Mesodermal cell (in vitro differentiated cells): ENCODE data around the gene PLCXD3.
"Not testable (repeated sequence)": the region's sequence is repeated elsewhere in the genome, so short reads cannot be mapped to it uniquely, and the experiment has no call there.

ENCODE experiments used
- H3K27ac ChIP-seq: 2 replicates; pipeline ENCODE4 v1.7.0; 2013; ENCODE audit warnings: mild to moderate bottlenecking, low read depth, low read length, moderate library complexity; ENCODE audit not compliant: severe bottlenecking
- H3K36me3 ChIP-seq: 2 replicates; pipeline ENCODE4 v1.7.1; 2013; ENCODE audit warnings: mild to moderate bottlenecking, low read length, moderate library complexity; ENCODE audit not compliant: control insufficient read depth, insufficient read depth
- H3K4me1 ChIP-seq: one replicate; pipeline ENCODE4 v1.7.1; 2013; ENCODE audit warnings: mild to moderate bottlenecking, low read length; ENCODE audit not compliant: insufficient read depth, control insufficient read depth, poor library complexity, severe bottlenecking
- H3K4me3 ChIP-seq: 2 replicates; pipeline ENCODE4 v1.7.0; 2013; ENCODE audit warnings: low read length, control low read depth, mild to moderate bottlenecking; ENCODE audit not compliant: insufficient read depth, poor library complexity, severe bottlenecking; ENCODE audit errors: extremely low read depth
- H3K9me3 ChIP-seq: 2 replicates; pipeline ENCODE4 v1.7.1; 2013; ENCODE audit warnings: mild to moderate bottlenecking, low read length, moderate library complexity; ENCODE audit not compliant: control insufficient read depth
- WGBS, 2 experiments: methylation state at CpG; one replicate each; pipeline ENCODE4 v1.1.5; 2013; ENCODE audit warnings: missing lambda C conversion rate in 2 of 2; ENCODE audit not compliant: insufficient coverage in 2 of 2; 5-methylcytosine and 5-hydroxymethylcytosine counted together

PLCXD3 gene

DNA sequence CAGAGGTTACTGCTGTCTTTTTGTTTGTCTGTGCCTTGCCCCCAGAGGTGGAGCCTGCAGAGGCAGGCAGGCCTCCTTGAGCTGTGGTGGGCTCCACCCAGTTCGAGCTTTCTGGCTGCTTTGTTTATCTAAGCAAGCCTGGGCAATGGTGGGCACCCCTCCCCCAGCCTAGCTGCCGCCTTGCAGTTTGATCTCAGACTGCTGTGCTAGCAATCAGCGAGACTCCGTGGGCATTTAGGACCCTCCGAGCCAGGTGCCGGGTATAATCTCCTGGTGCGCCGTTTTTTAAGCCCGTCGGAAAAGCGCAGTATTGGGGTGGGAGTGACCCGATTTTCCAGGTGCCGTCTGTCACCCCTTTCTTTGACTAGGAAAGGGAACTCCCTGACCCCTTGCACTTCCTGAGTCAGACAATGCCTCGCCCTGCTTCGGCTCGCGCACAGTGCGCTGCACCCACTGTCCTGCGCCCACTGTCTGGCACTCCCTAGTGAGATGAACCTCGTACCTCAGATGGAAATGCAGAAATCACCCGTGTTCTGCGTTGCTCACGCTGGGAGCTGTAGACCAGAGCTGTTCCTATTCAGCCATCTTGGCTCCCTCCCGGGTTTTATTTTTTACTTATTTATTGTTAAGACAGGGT lies 16.8 kb downstream of the PLCXD3 start:
- not testable (repeated sequence) for H3K4me3 ChIP-seq, H3K9me3 ChIP-seq
- WGBS, 2 experiments: 85 to 88% methylated on average over 20 to 21 of the region's 24 CpGs

DNA sequence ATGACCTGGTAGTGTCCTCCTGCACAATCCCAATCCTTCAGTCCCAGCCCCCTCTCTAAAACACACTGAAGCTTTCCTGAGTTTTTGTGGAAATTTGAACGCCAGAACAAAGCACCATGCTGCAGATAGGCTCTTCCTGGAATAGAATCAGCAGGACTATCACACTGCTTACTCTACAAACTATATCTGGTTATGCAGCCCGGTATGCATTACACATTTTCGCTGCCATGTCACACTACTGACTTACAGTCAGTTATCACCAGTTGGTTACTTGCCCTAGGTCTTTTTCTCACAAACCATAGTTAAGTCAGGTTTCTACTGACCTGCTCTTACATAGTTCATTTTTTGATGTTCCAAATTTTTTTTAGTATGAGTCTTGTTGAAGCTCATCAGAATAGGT lies 24.9 kb downstream of the PLCXD3 start:
- WGBS, 2 experiments: 92 to 100% methylated on average over 3 of the region's 3 CpGs
- Histone ChIP-seq H3K27ac (no peak overlapping the region), H3K4me1 (no peaks in the 10 kb centered on the region), H3K36me3 (no peaks in the 10 kb centered on the region), H3K4me3 (no peak overlapping the region), H3K9me3 (no peaks in the 10 kb centered on the region)

More for the DNA sequence above, 16.8 kb downstream of the PLCXD3 start:
- H3K4me1 ChIP-seq, H3K27ac ChIP-seq, H3K36me3 ChIP-seq: not testable (repeated sequence)

DNA sequence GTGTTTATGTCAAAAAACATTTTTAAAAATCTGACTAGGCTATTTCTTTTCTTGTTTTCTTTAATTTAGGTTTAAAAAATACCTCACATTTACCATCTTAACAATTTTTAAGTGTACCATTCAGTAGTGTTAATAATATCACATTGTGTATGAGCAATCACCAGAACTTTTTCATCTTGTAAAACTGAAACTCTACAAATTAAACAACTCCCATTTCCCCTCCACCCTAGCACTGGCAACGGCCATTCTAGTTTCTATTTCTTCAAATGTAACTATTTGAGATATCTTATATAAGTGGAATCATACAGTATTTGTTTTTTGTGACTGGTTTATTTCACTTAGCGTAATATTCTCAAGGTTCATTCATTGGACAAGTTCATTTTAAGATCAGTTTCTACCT lies 27.7 kb downstream of the PLCXD3 start:
- Histone ChIP-seq H3K36me3 (no peaks in the 10 kb centered on the region), H3K4me1 (no peaks in the 10 kb centered on the region), H3K9me3 (no peaks in the 10 kb centered on the region), H3K4me3 (no peak overlapping the region), H3K27ac (no peak overlapping the region)
- WGBS, 2 experiments: no CpG with 5 or more reads among the region's 2 CpGs

DNA sequence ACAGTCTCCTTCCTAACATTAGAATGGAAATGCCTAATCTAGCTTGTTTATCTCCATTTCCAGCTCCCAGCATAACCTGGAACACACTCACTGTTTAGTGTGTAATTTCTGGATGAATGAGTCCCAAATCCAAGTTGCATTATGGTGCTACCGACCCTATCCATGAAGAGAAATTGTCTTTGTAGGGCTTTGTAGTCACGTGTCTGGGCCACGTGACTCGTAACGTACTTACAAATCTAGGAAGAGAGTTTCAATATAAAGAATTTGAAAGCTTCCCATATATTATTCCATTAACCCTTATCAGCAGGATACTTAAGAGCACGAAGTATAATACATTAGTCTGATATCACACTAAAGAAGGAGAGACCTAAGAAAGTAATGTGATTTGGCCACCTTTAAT lies 28.2 kb downstream of the PLCXD3 start:
- no peaks in the 10 kb centered on the region for H3K9me3 ChIP-seq
- H3K27ac ChIP-seq: no peak overlapping the region
- no peaks in the 10 kb centered on the region for H3K36me3 ChIP-seq
- no peaks in the 10 kb centered on the region for H3K4me1 ChIP-seq
- no peak overlapping the region for H3K4me3 ChIP-seq
- WGBS, 2 experiments: 100% methylated on average over 2 of the region's 6 CpGs; no CpG with 5 or more reads in 1 of the 2 experiments

DNA sequence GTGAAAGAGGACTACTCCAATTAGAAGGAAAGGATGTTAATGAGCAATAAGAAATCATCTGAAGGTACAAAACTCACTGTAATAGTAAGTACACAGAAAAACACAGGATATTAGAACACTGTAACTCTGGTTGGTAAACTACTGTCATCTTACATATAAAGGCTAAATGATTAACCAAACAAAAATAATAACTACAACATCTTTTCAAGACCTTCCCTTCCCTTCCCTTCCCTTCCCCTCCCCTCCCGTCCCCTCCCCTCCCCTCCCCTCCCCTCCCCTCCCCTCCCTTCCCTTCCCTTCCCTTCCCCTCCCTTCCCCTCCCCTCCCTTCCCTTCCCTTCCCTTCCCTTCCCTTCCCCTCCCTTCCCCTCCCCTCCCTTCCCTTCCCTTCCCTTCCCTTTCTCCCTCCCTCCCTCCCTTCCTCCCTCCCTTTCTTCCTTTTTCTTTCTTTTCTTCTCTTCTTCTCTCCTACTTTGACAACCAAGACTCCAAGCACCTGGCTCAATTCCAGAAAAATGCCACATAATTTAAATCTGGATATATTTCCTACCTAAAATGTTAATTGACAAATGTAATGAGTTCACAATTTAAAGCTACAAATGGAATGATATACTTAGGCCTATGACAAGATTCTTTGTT lies 38.7 kb downstream of the PLCXD3 start:
- peaks cover 21% of the 10 kb centered on the region for H3K9me3 ChIP-seq
- not testable (repeated sequence) for H3K27ac ChIP-seq, H3K4me1 ChIP-seq, H3K4me3 ChIP-seq, H3K36me3 ChIP-seq
- no CpG with 5 or more reads among the region's 1 CpG for WGBS, 2 experiments

DNA sequence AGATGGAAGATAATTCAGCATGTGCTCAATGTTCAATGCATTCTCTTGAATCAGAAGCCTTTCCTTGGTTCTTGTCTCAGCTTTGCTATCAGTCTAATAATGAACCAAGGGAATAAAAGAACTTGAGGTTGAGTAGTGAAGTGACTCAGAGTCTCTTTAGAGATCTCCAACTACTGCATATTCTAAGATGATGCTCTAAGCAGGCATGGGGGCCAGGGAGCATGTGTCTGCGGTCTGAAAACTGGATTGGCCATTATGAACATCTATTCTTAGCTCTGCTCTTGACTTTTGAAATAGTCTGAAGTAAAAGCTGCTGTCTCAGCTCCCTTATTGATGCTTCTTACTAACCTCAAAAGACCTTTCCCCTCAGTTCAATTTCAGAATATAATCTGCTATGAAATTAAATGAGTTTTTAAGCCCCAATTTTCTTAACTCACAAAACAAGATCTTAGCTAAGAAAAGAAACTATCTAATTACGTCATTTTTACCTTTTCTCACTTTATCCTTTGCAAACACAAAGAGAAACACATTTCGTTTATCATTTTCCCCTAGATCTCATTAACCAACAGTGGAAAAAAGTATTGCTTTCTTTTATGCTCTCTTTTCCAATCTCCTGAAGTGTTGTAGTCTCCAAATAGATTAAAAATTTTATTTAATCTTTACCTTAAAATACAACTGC lies 44.8 kb downstream of the PLCXD3 start:
- Histone ChIP-seq H3K36me3 (no peaks in the 10 kb centered on the region), H3K4me1 (no peaks in the 10 kb centered on the region), H3K27ac (no peak overlapping the region), H3K4me3 (no peak overlapping the region), H3K9me3 (no peaks in the 10 kb centered on the region)
- 80 to 86% methylated on average over 2 to 3 of the region's 3 CpGs for WGBS, 2 experiments

DNA sequence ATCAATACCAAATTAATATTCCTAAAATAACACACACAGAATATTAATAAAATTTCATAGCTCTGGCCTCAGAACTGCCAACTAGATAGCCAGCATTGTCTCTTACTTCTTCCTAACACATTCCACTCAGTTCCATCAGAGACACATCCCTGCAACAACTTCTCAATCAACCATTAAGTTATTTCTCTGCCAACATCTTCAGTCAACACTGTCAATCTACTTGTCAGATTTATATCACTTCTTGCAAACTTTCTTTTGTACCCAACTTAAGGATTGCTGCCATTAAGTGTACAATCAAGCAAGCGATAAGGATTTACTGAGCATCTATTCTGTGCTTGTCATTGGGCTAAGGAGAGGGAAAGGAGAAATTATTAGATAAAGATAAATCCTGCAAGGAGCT lies 50.8 kb downstream of the PLCXD3 start:
- H3K9me3 ChIP-seq: no peaks in the 10 kb centered on the region
- no CpG with 5 or more reads among the region's 1 CpG for WGBS, 2 experiments
- H3K4me1 ChIP-seq: no peaks in the 10 kb centered on the region
- H3K27ac ChIP-seq: no peak overlapping the region
- H3K4me3 ChIP-seq: no peak overlapping the region
- no peaks in the 10 kb centered on the region for H3K36me3 ChIP-seq

DNA sequence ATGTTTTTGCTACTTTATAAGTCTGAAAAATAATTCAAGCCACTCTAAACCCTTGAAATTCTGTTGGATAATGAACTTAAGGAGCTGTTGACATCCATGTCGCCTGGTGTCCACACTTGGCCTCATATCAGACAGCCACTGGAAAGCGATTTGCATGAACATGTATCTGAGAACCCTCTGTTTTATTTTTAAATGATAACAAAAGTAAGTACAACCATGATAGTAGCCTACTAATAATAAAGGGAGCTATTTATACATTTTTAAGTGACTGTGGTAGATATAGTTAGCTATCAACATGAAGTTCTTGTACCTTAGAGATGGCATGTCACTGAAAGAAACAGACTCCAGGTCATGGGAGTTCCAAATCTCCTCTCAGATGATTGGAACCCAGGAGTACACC lies 53.3 kb downstream of the PLCXD3 start:
- no peaks in the 10 kb centered on the region for H3K36me3 ChIP-seq
- no peaks in the 10 kb centered on the region for H3K9me3 ChIP-seq
- no peaks in the 10 kb centered on the region for H3K4me1 ChIP-seq
- no peak overlapping the region for H3K27ac ChIP-seq
- WGBS, 2 experiments: 100% methylated on average over 1 of the region's 2 CpGs; no CpG with 5 or more reads in 1 of the 2 experiments
- H3K4me3 ChIP-seq: no peak overlapping the region

DNA sequence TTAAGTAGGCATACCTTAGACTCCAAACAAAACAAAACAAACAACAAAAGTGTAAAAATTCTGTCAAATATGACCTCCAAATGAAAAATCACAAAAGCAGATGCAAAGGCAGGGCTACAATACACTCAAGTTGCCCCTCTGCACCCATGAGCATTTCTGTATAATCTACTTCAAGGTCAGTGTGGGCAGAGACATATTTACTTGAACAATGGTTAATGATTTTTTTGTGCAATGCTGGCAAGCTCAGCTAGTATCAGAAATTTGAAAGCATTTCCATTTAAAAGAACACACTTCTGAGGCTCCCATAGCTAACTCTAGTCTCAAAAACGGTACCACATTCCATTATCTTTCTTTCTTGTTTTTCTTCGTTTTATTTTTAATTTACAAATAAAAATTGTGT lies 57.9 kb downstream of the PLCXD3 start:
- H3K4me3 ChIP-seq: no peak overlapping the region
- H3K27ac ChIP-seq: no peak overlapping the region
- no CpG with 5 or more reads among the region's 2 CpGs for WGBS, 2 experiments
- no peaks in the 10 kb centered on the region for H3K4me1 ChIP-seq
- H3K36me3 ChIP-seq: no peaks in the 10 kb centered on the region
- H3K9me3 ChIP-seq: no peaks in the 10 kb centered on the region

DNA sequence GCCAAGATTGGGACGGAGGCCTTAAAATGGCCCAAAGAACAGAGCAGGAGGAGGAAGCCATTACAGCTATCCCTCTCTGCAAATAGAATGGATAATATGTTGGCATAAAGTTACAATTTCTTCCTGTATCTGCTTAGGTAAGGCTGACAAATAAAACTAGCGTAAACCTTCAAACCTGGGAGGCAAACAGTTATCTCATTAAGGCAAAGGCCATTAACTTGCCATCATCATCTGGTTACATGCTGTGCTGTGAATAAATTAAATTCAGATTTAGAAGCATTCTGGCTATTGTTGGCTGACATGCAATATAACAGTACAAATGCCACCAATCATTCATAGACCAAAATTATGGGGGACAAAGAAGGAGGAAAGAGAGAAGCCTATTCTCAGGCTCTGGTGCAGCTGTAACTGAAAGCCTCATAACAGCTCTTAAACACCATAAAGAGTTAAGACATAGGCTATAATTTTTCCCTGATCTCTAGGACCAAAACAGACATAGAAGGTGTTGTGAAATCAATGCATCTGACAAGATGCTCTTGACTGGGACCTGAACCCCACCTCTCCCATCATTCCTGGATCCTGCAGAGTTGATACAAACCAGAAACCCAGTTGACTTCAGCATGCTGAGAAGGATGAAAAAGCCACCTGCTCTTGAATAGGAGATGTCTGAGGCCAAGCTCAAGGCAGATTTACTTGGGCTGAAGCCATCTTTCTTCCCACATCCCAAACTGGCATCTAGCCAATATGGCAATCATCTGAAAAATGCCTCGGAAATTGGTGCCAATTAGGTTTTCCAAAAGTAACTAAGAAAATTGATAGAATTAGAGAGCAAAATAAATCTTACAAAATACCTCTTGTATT lies 62.5 kb downstream of the PLCXD3 start:
- no peaks in the 10 kb centered on the region for H3K4me1 ChIP-seq
- H3K4me3 ChIP-seq: no peak overlapping the region
- H3K36me3 ChIP-seq: no peaks in the 10 kb centered on the region
- H3K9me3 ChIP-seq: no peaks in the 10 kb centered on the region
- H3K27ac ChIP-seq: no peak overlapping the region
- no CpG with 5 or more reads among the region's 3 CpGs for WGBS, 2 experiments
